Neural progenitor cell (in vitro differentiated cells): Measurements from ENCODE around the gene KRT25.

Experiments used
- EZH2 ChIP-seq: fragments of 200-600 bp; sonication (generic); IDR thresholded peaks from 2 replicates; pipeline ENCODE4 v1.6.1; 2017; ENCODE audit warnings: antibody characterized with exemption, mild to moderate bottlenecking, moderate library complexity
- EZH2phosphoT487 ChIP-seq: fragments of 200-600 bp; sonication (generic); IDR thresholded peaks from 2 replicates; pipeline ENCODE4 v1.6.1; 2017; ENCODE audit warnings: antibody characterized with exemption
- TF ChIP-seq, protein P1 (sequence below): fragments of 200-600 bp; sonication (generic); IDR thresholded peaks from 2 replicates; pipeline ENCODE4 v1.5.1; 2017; ENCODE audit warnings: antibody characterized with exemption, mild to moderate bottlenecking

DNA sequence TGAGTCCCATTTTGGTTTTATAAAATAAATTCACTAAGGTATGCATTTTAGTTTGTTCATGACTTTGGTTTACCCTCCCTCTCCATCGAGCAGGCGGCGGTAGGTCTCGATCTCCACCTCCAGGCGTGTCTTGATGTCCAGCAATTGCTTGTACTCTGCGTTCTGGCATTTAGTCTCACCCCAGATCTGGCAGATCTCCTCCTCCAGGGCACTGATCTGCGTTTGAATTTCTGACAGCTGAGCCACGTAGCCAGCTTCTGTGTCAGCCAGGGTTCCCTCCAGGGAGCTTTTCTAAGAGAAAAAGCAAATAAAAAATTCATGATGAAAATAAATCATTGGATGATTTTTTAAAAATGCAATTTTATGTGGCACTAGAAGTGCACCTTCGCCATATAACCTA is 55.8 kb downstream of the KRT25 start:
- TF ChIP-seq, protein P1, sequence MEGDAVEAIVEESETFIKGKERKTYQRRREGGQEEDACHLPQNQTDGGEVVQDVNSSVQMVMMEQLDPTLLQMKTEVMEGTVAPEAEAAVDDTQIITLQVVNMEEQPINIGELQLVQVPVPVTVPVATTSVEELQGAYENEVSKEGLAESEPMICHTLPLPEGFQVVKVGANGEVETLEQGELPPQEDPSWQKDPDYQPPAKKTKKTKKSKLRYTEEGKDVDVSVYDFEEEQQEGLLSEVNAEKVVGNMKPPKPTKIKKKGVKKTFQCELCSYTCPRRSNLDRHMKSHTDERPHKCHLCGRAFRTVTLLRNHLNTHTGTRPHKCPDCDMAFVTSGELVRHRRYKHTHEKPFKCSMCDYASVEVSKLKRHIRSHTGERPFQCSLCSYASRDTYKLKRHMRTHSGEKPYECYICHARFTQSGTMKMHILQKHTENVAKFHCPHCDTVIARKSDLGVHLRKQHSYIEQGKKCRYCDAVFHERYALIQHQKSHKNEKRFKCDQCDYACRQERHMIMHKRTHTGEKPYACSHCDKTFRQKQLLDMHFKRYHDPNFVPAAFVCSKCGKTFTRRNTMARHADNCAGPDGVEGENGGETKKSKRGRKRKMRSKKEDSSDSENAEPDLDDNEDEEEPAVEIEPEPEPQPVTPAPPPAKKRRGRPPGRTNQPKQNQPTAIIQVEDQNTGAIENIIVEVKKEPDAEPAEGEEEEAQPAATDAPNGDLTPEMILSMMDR = no peak
- TF ChIP-seq EZH2 (no peak), EZH2phosphoT487 (no peak)
